DND-41 (cell line): ENCODE data around the gene AUTS2.

Experiments used
- ATAC-seq: fragments of 200-7000 bp; cut with Tn5 transposase; 3 replicates; pipeline ENCODE4 v1.9.1; 2021; ENCODE audit warnings: low read depth; ENCODE audit not compliant: insufficient read depth
- DNase-seq: peaks from one replicate; pipeline ENCODE4 v3.0.0-alpha.2; 2020
- H2AFZ ChIP-seq: 2 replicates; pipeline ENCODE4 v1.6.0; 2012; ENCODE audit warnings: low read depth, low read length
- H3K27ac ChIP-seq: 2 replicates; pipeline ENCODE4 v1.5.1; 2012; ENCODE audit warnings: low read length, inconsistent platforms
- H3K27me3 ChIP-seq: fragments of 200-600 bp; sonication (generic); 2 replicates; pipeline ENCODE4 v1.6.0; 2012; ENCODE audit warnings: low read length, mild to moderate bottlenecking, inconsistent platforms; ENCODE audit not compliant: insufficient read depth, poor library complexity
- H3K36me3 ChIP-seq: 2 replicates; pipeline ENCODE4 v1.5.1; 2012; ENCODE audit warnings: low read length, inconsistent platforms; ENCODE audit not compliant: insufficient read depth
- H3K4me1 ChIP-seq: 2 replicates; pipeline ENCODE4 v1.5.1; 2012; ENCODE audit warnings: mild to moderate bottlenecking, low read length; ENCODE audit not compliant: insufficient read depth
- H3K4me2 ChIP-seq: 2 replicates; pipeline ENCODE4 v1.6.0; 2012; ENCODE audit warnings: mild to moderate bottlenecking, moderate library complexity, low read length, inconsistent platforms; ENCODE audit not compliant: insufficient read depth
- H3K4me3 ChIP-seq, 2 experiments: fragments of 200-600 bp in 1 of 2; shearing (Covaris generic) in 1 of 2; 2 replicates each; pipeline ENCODE4 v1.5.1; 2012 to 2016; ENCODE audit warnings: inconsistent platforms in 2 of 2, low read length in 2 of 2, mild to moderate bottlenecking in 2 of 2, low read depth in 1 of 2, moderate library complexity in 1 of 2
- H3K79me2 ChIP-seq: 2 replicates; pipeline ENCODE4 v1.6.0; 2012; ENCODE audit warnings: low read length, inconsistent platforms; ENCODE audit not compliant: insufficient read depth
- H3K9ac ChIP-seq: 2 replicates; pipeline ENCODE4 v1.6.0; 2012; ENCODE audit warnings: low read depth, mild to moderate bottlenecking, inconsistent platforms, low read length, moderate library complexity
- H3K9me3 ChIP-seq: 2 replicates; pipeline ENCODE4 v1.5.1; 2012; ENCODE audit warnings: low read length, moderate library complexity, mild to moderate bottlenecking, inconsistent platforms; ENCODE audit not compliant: insufficient read depth, severe bottlenecking
- H4K20me1 ChIP-seq: 2 replicates; pipeline ENCODE4 v1.6.0; 2012; ENCODE audit warnings: low read length; ENCODE audit not compliant: insufficient read depth
- CTCF ChIP-seq: IDR thresholded peaks from 2 replicates; pipeline ENCODE4 v1.5.1; 2012; ENCODE audit warnings: borderline replicate concordance, low read length, moderate library complexity, mild to moderate bottlenecking; ENCODE audit not compliant: poor library complexity, severe bottlenecking; ENCODE audit errors: extremely low read depth
- EZH2 ChIP-seq: IDR thresholded peaks from 3 replicates; pipeline ENCODE4 v1.6.1; 2012; ENCODE audit warnings: borderline replicate concordance, low read depth, mild to moderate bottlenecking, moderate library complexity, low read length, inconsistent platforms; ENCODE audit not compliant: severe bottlenecking

AUTS2 gene

GRCh38 chr7:69714886-69715576 is 116.8 kb downstream of the AUTS2 start:
- Histone ChIP-seq H3K36me3 (no peaks in the 10 kb centered on the region), H3K4me3 (no peak overlapping the region), H3K27me3 (no peaks in the 10 kb centered on the region), H3K4me1 (no peaks in the 10 kb centered on the region), H3K27ac (no peak overlapping the region), H3K4me2 (no peak overlapping the region), H3K79me2 (peaks cover 47% of the 10 kb centered on the region), H3K9ac (no peak overlapping the region), H3K9me3 (no peaks in the 10 kb centered on the region), H2AFZ (no peak overlapping the region), H4K20me1 (peaks cover 30% of the 10 kb centered on the region; the same call in 1 of the 2 replicates)
- TF ChIP-seq EZH2 (no peak), CTCF (no peak)
- ATAC-seq: no peak
- no peak for DNase-seq

- TF ChIP-seq CTCF: no peak
- TF ChIP-seq EZH2: no peak
- H3K4me1 ChIP-seq: no peaks in the 10 kb centered on the region
- no peaks in the 10 kb centered on the region for H3K9me3 ChIP-seq
- ATAC-seq: no peak
- no peaks in the 10 kb centered on the region for H3K27me3 ChIP-seq
- H3K9ac ChIP-seq: no peak overlapping the region
- no peak for DNase-seq
- no peak overlapping the region for H3K4me3 ChIP-seq
- no peak overlapping the region for H2AFZ ChIP-seq
- peaks cover 25% of the 10 kb centered on the region; the same call in 1 of the 2 replicates for H4K20me1 ChIP-seq
- H3K4me2 ChIP-seq: no peak overlapping the region
- no peaks in the 10 kb centered on the region for H3K36me3 ChIP-seq
- H3K27ac ChIP-seq: no peak overlapping the region
- H3K79me2 ChIP-seq: peaks cover 47% of the 10 kb centered on the region
Measured at GRCh38 chr7:69717221-69717620, 118.9 kb downstream of the AUTS2 start.

GRCh38 chr7:69719717-69720116 is 121.4 kb downstream of the AUTS2 start:
- no peaks in the 10 kb centered on the region for H3K36me3 ChIP-seq
- no peak for TF ChIP-seq CTCF
- TF ChIP-seq EZH2: no peak
- no peak overlapping the region for H3K27ac ChIP-seq
- no peaks in the 10 kb centered on the region for H3K27me3 ChIP-seq
- no peak for ATAC-seq
- peaks cover 30% of the 10 kb centered on the region; the same call in 1 of the 2 replicates for H4K20me1 ChIP-seq
- peaks cover 50% of the 10 kb centered on the region for H3K79me2 ChIP-seq
- no peak overlapping the region for H3K4me3 ChIP-seq
- no peak overlapping the region for H3K9ac ChIP-seq
- DNase-seq: no peak
- H3K4me2 ChIP-seq: no peak overlapping the region
- H2AFZ ChIP-seq: no peak overlapping the region
- H3K9me3 ChIP-seq: no peaks in the 10 kb centered on the region
- H3K4me1 ChIP-seq: no peaks in the 10 kb centered on the region
